GM18907 (cell line): ENCODE data around the gene BORCS8.
"Not testable (repeated sequence)": the region's sequence is repeated elsewhere in the genome, so short reads cannot be mapped to it uniquely, and the experiment has no call there.

Source experiments
- ATAC-seq: cut with Tn5 transposase; IDR thresholded peaks from one replicate; pipeline ENCODE4 v1.9.1; 2021; ENCODE audit warnings: mild to moderate bottlenecking, moderate library complexity; ENCODE audit not compliant: unreplicated experiment

BORCS8 gene

GRCh38 chr19:19192078-19192882 is at the start of gene BORCS8, which contains the start of gene RFXANK:
Gene BORCS8, minus strand, starts transcription at chr19:19192152. Its CDS starts 35 bp downstream, at chr19:19192117.
Gene RFXANK, plus strand, starts transcription at chr19:19192258. Its CDS starts 1,689 bp downstream, at chr19:19193947.
- ATAC-seq: peak; percentile 81

- ATAC-seq: no peak
Observed at GRCh38 chr19:19240476-19240875, 48.5 kb upstream of the BORCS8 start.

GRCh38 chr19:19239675-19240074 is 47.7 kb upstream of the BORCS8 start:
- ATAC-seq: no peak

GRCh38 chr19:19238126-19238894 is 46.4 kb upstream of the BORCS8 start:
- ATAC-seq: no peak

- no peak for ATAC-seq
Observed at GRCh38 chr19:19236173-19236572, 44.2 kb upstream of the BORCS8 start.

- ATAC-seq: no peak
Observed at GRCh38 chr19:19234220-19234816, 42.4 kb upstream of the BORCS8 start.

GRCh38 chr19:19232261-19232721 is 40.3 kb upstream of the BORCS8 start:
- no peak for ATAC-seq

GRCh38 chr19:19230999-19231398 is 39.0 kb upstream of the BORCS8 start:
- ATAC-seq: no peak

- no peak for ATAC-seq
Observed at GRCh38 chr19:19229701-19230100, 37.7 kb upstream of the BORCS8 start.

GRCh38 chr19:19227217-19227616 is 35.3 kb upstream of the BORCS8 start:
- ATAC-seq: no peak

GRCh38 chr19:19226663-19227062 is 34.7 kb upstream of the BORCS8 start:
- no peak for ATAC-seq

GRCh38 chr19:19226204-19226603 is 34.3 kb upstream of the BORCS8 start:
- ATAC-seq: no peak

- peak; percentile 63 for ATAC-seq
Observed at GRCh38 chr19:19224852-19225494, 33.0 kb upstream of the BORCS8 start.

- no peak for ATAC-seq
Observed at GRCh38 chr19:19224150-19224851, 32.3 kb upstream of the BORCS8 start.

GRCh38 chr19:19223636-19224035 is 31.7 kb upstream of the BORCS8 start:
- no peak for ATAC-seq

- ATAC-seq: no peak
Observed at GRCh38 chr19:19223060-19223459, 31.1 kb upstream of the BORCS8 start.

- not testable (repeated sequence) for ATAC-seq
Observed at GRCh38 chr19:19221000-19221399, 29.0 kb upstream of the BORCS8 start.

- no peak for ATAC-seq
Observed at GRCh38 chr19:19218911-19219310, 27.0 kb upstream of the BORCS8 start.

GRCh38 chr19:19217099-19217498 is 25.1 kb upstream of the BORCS8 start:
- no peak for ATAC-seq

GRCh38 chr19:19215792-19216191 is 23.8 kb upstream of the BORCS8 start:
- ATAC-seq: no peak
